HG03378 (cell line): ENCODE data around the gene ETNK2.

Experiments used
- ATAC-seq: cut with Tn5 transposase; IDR thresholded peaks from one replicate; pipeline ENCODE4 v1.9.1; 2021; ENCODE audit warnings: mild to moderate bottlenecking, moderate library complexity; ENCODE audit not compliant: unreplicated experiment

ETNK2 gene

DNA sequence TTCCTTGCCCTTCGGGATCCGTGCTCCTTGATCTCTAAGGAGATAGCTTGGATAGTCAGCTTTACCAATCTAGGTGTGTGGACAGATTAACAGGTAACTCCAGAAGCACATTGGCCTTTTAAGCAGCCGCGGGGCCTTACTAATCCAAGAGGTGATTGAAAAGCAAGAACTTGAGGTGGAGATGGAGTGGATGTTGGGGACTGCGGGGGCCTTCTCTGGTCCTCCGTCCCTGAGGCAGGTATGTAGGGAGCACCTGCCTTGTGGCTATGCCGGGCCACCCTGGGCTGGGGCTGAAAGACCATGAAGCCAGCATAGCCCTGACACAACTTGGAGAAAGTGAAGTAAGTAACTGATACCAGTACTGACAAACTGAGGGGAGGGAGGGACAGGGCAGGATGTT lies 68.4 kb downstream of the ETNK2 start:
- ATAC-seq, result no peak

DNA sequence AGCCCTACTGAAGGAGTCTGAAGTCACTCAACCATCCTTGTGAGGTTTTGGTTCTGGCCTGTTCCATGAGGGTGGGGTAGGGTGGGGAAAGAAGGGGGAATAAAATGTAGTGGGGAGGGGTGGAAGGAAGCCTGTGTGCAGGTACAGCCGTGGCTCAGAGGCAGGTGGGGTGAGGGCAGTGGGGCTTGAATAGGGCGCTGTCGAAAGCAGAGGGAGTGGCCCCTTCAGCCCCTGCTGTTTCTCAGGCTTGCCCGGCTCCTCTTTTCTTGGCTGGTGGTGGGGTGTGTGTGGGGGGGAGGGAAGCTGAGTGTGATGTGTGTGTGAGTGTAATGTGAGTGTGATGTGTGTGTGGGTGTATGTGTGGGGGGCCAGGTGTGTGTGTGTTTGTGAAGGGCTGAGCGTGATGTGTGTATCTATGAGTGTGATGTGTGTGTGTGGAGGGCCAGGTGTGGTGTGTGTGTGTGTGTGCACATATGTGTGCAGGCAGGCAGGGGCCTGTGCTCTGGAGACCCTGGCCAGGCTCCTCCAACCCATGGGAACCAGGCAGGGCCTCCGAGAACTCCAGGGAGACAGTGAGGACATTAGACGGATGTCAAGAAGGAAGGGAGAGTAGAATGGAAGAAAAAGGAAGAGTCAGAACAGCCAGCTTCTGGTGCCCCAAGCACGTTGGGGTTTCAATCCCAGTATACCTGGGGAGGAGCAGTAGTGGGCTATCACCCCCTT lies 69.9 kb downstream of the ETNK2 start:
- ATAC-seq, result no peak

DNA sequence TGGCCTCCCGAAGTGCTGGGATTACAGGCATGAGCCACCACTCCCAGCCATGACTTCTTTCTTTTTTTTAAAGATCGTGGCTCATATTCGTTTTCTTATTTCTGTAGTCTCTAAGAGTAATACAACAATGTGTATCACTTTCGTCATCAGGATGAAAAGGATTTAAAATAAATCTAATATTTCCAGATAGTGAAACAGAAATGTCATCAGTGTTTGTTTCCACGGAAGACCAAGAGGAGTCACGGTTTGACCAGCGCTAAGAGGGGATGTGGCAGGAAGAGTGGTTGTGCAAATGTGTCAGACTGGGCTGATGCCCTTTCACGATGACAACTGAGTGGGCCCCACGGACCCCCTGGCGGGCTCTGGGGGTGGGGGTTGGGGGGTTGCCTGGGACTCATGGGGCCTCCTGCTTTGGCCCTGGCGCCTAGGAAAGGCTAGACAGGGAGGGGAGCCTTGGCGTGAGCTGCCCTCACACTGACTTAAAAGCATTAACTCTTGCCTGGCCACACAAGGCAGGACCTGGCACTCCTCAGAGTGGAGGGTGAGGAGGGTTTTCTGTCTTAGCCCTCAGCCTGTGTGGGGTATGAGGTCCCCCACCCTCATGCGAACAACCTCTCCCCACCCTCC lies 70.6 kb downstream of the ETNK2 start:
- ATAC-seq, result no peak
